Stimulated activated CD8-positive, alpha-beta memory T cell treated with anti-CD3 and anti-CD28 coated beads, Interleukin-7, amount 100 ng/mL, for 48 hours (primary cell): ENCODE measurements around the gene SCRN2.
A peak's percentile ranks its signal among the peaks of the same experiment; 100 is the strongest.

Source experiments
- DNase-seq, 2 donors: peaks; one replicate each; pipeline ENCODE4 v3.0.0-alpha.2; 2020; ENCODE audit warnings: low read depth in 1 of 2; ENCODE audit errors: extremely low read depth in 1 of 2

SCRN2 gene

GRCh38 chr17:47822785-47823184 lies 18.3 kb downstream of the SCRN2 start:
- no peak for DNase-seq

GRCh38 chr17:47821424-47822391 lies 19.4 kb downstream of the SCRN2 start, which contains the start of gene OSBPL7:
OSBPL7 (minus strand) TSS chr17:47821794; CDS start chr17:47820278, 1,516 bp downstream.
- peak; percentile 61 to 80 for DNase-seq

- no peak for DNase-seq
Observed at GRCh38 chr17:47821031-47821423, 20.0 kb downstream of the SCRN2 start.

- no peak for DNase-seq
Observed at GRCh38 chr17:47820033-47820789, 20.9 kb downstream of the SCRN2 start.

GRCh38 chr17:47819475-47819874 lies 21.6 kb downstream of the SCRN2 start:
- no peak for DNase-seq

GRCh38 chr17:47818002-47818695 lies 22.9 kb downstream of the SCRN2 start:
- no peak for DNase-seq

GRCh38 chr17:47816947-47817346 lies 24.1 kb downstream of the SCRN2 start:
- DNase-seq: no peak

- DNase-seq: no peak
Observed at GRCh38 chr17:47816111-47816735, 24.9 kb downstream of the SCRN2 start.

GRCh38 chr17:47815106-47815918 lies 25.8 kb downstream of the SCRN2 start:
- DNase-seq: no peak

GRCh38 chr17:47813512-47814031 lies 27.5 kb downstream of the SCRN2 start:
- no peak for DNase-seq

- DNase-seq: no peak
Observed at GRCh38 chr17:47813077-47813476, 28.0 kb downstream of the SCRN2 start.

- DNase-seq: no peak
Observed at GRCh38 chr17:47812146-47812920, 28.7 kb downstream of the SCRN2 start.

GRCh38 chr17:47811709-47812108 lies 29.4 kb downstream of the SCRN2 start:
- no peak for DNase-seq

GRCh38 chr17:47810901-47811635 lies 30.0 kb downstream of the SCRN2 start:
- DNase-seq: no peak

GRCh38 chr17:47810200-47810821 lies 30.8 kb downstream of the SCRN2 start:
- no peak for DNase-seq

- DNase-seq: no peak
Observed at GRCh38 chr17:47808830-47809480, 32.1 kb downstream of the SCRN2 start.
